Purkinje cell (primary cell): ENCODE measurements around the gene CDK2. TPM values are rescaled to one million over a fixed set of nuclear protein-coding genes. Genes with fewer than 3 reads are reported as not detected.

Source experiments
- polyA plus RNA-seq: library from polyadenylated mRNA; unstranded; fragments of >200 nt; fragmentation: Nextera tagmentation; gene quantifications from 2 replicates; pipeline ENCODE4 v1.2.1, GENCODE V29; 2014

The CDK2 gene
- polyA plus RNA-seq = 0.31 TPM in 1 of 2 replicates, not detected in the other

GRCh38 chr12:55966408-55967281 is at the start of gene CDK2:
Gene CDK2 (plus strand): TSS chr12:55966830. CDS start chr12:55967009, 179 bp downstream.

GRCh38 chr12:55927588-55928502 is 38.8 kb upstream of the CDK2 start, which contains the start of gene PYM1:
Gene PYM1 (minus strand): TSS chr12:55927894. CDS start chr12:55927761, 133 bp downstream.

GRCh38 chr12:55930771-55931316 is 35.8 kb upstream of the CDK2 start, which contains the start of gene DGKA:
Gene DGKA (plus strand): TSS chr12:55931162. CDS start chr12:55936504, 5,342 bp downstream.

DNA sequence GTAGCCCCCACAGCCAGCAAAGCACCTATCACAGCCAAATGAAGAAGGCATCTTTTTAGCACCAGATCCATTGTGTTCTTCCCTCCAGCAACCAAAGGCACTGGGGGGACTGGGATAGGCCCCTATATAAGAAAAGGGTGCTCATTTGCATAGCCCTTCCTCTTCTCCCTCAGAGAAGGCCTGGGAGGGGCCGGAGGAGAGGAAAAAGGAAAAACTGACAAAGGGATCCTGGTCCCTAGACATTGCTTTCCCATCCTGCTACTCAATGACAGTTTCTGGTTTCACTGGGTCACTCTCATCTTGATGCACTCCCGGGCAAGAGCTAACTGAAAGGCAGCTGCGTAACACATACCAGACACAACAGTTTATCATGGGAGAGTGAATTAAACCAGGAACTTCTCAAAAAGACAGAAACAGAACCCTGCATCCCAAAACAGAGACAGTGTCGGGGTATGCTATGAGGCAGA is 656 bp upstream of the CDK2 start, which contains the start of gene PMEL:
TSS of gene PMEL (minus strand) at position 102 of the 467 bp plus-strand sequence. CDS start at position 71, 31 bp downstream.

DNA sequence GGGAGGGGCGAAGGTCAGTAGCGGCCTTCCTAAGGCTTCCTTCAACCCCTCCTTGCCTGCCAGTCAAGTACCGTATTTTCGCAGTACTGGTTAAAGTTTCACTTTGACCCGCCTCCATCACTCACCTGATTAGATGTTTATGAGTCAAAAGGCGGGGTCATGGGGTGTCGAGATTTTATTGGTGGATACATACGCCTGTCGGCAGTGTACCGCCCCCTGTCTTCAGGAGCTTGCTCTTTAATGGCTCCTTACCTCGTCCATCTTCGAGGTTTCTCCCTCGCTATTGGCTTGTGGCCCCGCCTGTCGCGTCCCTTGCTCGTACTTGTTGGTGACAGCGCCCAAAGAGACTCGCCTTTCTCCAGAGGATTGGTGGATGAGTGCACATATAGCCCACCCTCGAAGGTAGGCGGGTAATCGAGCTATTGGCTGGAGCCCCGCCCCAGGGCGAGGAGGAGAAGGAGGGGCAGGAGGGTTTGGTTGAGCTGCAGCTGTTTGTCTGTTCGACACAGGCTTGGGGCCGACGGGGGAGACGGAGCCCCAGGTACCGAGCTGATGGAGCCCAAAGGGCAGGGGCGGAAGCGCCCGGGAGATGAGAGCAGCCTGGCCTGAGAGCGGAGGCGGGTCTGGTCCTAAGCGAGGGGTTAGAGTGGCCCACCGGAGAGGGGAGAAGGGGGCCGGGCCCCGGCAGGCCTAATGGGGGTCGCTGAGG is 7.1 kb downstream of the CDK2 start, which contains the start of gene RAB5B:
TSS of gene RAB5B (plus strand) at position 480 of the 709 bp plus-strand sequence. CDS start 12,883 bp downstream, outside the sequence.

DNA sequence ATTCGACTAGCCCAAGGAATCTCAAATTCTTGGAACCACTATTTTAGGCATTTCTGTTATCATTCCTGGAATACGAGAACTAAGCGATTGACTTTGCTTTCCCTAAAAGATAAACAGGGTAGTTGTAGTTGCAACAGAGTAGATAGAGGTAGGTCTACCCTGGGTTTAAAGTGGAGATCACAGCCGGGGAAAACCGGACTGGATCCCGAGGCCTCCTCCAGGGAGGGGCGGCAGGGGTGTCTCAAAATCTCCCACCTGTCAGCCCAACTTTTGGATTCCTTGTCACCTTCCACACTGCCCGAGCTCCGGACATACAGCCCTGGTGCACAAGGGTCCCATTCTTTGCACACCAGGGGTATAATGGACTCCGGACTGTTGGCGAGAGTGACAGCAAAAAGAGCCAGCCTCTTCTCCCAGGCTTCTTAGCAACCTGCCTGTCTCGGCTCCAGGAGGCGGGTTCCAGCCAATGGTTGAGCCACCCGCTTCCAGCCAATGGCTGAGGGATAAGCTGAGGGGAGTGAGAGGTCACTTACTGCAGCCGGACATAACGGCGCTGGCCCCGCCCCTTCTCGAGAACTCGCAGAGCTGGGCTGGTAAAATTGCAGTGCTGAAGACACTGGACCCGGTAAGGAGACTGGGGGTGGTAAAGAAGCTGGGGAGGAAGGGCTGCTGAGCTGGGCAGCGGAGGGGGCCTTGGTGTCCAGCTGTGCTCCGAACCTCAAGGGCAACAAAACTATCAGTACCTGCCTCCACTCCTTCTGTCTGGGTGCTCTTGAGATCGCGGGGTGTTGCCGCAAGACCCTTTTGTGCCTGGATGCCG is 30.3 kb downstream of the CDK2 start, which contains the start of gene SUOX:
TSS of gene SUOX (plus strand) at position 562 of the 820 bp plus-strand sequence. CDS start 4,946 bp downstream, outside the sequence.

GRCh38 chr12:56020423-56021184 is 54.0 kb downstream of the CDK2 start, which contains the start of gene IKZF4:
Gene IKZF4 (plus strand): TSS chr12:56021043. CDS start chr12:56021494, 451 bp downstream.

Other genes with a start within 250 kb of the CDK2 start
- 3.0 and 3.6 TPM in 2 replicates for gene RDH5, start 246.4 kb upstream of the CDK2 start, polyA plus RNA-seq
- gene CD63, start 237.8 kb upstream of the CDK2 start, polyA plus RNA-seq = 172 and 244 TPM in 2 replicates
- 15.2 and 20.9 TPM in 2 replicates for gene GDF11, start 223.7 kb upstream of the CDK2 start, polyA plus RNA-seq
- 124 and 157 TPM in 2 replicates for gene SARNP, start 149.1 kb upstream of the CDK2 start, polyA plus RNA-seq
- gene ORMDL2, start 148.8 kb upstream of the CDK2 start, polyA plus RNA-seq = 140 and 181 TPM in 2 replicates
- 0.98 and 1.7 TPM in 2 replicates for gene DNAJC14, start 137.2 kb upstream of the CDK2 start, polyA plus RNA-seq
- gene MMP19, start 123.9 kb upstream of the CDK2 start, polyA plus RNA-seq = not detected in 2 replicates
- gene PYM1, start 38.9 kb upstream of the CDK2 start, polyA plus RNA-seq = 19.0 and 28.9 TPM in 2 replicates
- 2.0 and 9.5 TPM in 2 replicates for gene DGKA, start 35.7 kb upstream of the CDK2 start, polyA plus RNA-seq
- gene PMEL, start 788 bp upstream of the CDK2 start, polyA plus RNA-seq = not detected in 2 replicates
- 22.5 and 27.6 TPM in 2 replicates for gene RAB5B, start 7.2 kb downstream of the CDK2 start, polyA plus RNA-seq
- 10.7 and 20.8 TPM in 2 replicates for gene SUOX, start 30.4 kb downstream of the CDK2 start, polyA plus RNA-seq
- 1.0 and 2.1 TPM in 2 replicates for gene IKZF4, start 54.2 kb downstream of the CDK2 start, polyA plus RNA-seq
- 495 and 532 TPM in 2 replicates for gene RPS26, start 75.1 kb downstream of the CDK2 start, polyA plus RNA-seq
- 0.07 and 0.63 TPM in 2 replicates for gene ERBB3, start 113.3 kb downstream of the CDK2 start, polyA plus RNA-seq
- gene PA2G4, start 137.7 kb downstream of the CDK2 start, polyA plus RNA-seq = 51.7 and 59.1 TPM in 2 replicates
- gene RPL41, start 149.8 kb downstream of the CDK2 start, polyA plus RNA-seq = 1,996 and 2,354 TPM in 2 replicates
- 0.46 and 0.65 TPM in 2 replicates for gene ZC3H10, start 151.4 kb downstream of the CDK2 start, polyA plus RNA-seq
- 0.99 and 9.1 TPM in 2 replicates for gene ESYT1, start 161.4 kb downstream of the CDK2 start, polyA plus RNA-seq
- 99.3 and 105 TPM in 2 replicates for gene MYL6B, start 185.8 kb downstream of the CDK2 start, polyA plus RNA-seq
- 2,053 and 2,241 TPM in 2 replicates for gene MYL6, start 191.5 kb downstream of the CDK2 start, polyA plus RNA-seq
- 52.8 and 59.7 TPM in 2 replicates for gene SMARCC2, start 222.7 kb downstream of the CDK2 start, polyA plus RNA-seq